HG02623 (cell line): ENCODE data around the gene COLEC12.

Experiments
- ATAC-seq: cut with Tn5 transposase; IDR thresholded peaks from one replicate; pipeline ENCODE4 v1.9.1; 2021; ENCODE audit warnings: moderate library complexity; ENCODE audit not compliant: unreplicated experiment

Gene COLEC12

DNA sequence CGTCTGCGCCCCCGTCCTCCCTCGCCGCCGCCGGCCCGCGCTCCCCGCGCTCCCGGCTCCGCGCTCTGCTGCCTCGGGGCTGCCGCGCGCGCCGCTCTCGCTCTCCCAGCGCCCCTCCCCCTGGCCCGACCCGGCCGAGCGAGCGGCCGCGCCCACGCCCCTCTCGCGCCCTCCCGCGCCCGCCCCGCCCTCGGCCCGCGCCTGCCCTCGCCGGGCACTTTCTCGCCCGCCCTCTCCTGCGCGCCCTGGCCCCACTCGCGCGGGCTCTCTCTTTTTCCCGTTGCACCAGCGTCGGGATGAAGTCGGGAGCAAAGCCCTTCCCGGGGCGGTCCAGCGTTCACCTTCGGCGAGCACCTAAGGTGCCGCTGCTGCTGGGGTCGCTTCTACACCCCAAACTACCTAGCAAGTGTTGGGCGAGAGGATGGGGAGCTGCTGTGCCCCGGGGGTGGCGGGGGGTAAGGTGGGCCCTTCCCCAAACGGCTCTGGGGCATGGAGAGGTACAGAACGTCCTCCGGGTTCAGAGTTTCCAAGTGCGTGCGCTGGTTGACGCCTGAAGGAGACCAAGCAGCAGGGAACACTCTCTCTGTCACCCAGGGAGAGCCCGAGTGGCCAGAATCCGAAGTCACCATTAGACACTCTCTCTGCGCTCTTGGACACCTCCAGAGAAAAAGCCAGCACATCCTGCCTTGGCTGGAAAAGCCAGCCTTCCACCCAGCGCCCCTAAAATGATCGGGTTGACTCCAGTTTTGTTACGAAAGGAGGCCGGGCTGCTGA is at the start of gene COLEC12:
Gene COLEC12 (minus strand): TSS at position 70 of the 774 bp plus-strand sequence. CDS start 187 bp downstream, outside the sequence.
- no peak for ATAC-seq

DNA sequence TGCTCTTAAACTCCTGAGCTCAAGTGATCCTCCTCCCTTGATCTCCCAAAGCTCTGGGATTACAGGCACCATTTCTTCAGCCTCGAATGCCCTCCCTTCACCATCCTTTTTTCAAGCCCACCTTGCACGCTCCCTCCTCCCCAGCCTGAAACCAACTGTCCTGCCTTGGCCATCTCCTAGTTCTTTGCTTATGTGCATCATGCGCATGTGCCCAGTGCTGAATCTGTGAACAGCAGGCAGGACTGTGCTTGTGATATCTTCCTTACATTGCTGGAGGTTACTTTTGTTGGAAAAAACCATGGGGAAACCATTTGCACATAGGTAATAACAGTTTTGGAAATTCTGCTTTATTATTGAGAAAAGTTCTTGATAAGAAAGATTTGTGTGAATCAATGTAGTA is 49.5 kb upstream of the COLEC12 start:
- ATAC-seq, result no peak

DNA sequence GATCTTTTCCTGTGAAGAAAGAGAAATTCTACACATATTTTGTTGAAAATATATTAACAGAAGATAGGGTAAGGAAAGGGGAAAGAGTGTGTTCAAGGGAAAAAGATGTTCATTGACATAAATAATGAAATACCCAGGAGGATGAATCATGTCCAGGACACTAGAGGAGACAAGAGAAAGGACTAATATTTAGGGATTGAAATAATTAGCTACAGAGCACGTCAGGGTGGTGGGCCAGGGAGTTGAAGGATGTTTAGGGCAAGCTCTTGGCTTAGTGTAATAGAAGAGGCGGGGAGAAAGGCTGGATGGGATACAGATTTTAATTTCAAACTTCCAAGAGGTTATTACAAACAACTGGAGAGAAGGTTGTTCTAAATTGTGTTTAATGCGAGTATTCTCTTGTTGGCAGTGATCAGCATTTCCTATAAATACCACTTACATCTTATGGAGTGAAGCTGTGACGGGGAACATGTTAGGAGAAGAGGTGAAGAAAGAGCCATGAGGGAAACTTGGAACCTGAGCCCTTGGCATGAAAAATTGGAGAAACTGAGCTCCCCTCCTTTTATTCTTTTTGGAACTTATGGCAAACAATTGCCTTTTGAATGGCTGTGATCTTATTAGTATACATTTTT is 43.1 kb upstream of the COLEC12 start:
- no peak for ATAC-seq

DNA sequence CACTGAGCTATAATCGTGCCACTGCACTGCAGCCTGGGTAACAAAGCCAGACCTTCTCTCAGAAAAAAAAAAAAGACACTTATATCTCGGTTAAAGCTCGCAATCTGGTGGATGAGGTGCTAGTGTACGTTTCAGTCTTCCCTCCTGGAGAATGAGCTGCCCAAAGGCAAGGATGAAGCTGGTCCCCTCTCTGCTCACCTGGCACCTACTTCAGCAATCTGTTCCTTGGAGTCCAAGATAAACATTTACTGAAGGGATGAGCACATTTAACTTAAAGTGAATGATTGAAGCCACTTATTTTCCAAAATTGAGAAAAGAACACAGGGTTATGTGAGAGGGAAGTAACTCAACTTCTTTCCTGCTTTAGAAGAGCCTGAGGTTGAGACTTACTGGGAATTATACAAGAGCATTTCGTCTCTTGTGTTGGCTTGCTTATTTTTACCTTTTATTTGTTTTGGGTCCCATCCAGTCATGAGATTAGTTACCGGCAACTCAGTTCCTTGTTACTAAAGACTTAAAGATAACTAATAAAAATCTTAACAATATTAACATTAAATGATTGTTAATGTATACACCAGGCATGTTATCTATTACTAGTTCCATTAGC is 33.6 kb upstream of the COLEC12 start:
- no peak for ATAC-seq

DNA sequence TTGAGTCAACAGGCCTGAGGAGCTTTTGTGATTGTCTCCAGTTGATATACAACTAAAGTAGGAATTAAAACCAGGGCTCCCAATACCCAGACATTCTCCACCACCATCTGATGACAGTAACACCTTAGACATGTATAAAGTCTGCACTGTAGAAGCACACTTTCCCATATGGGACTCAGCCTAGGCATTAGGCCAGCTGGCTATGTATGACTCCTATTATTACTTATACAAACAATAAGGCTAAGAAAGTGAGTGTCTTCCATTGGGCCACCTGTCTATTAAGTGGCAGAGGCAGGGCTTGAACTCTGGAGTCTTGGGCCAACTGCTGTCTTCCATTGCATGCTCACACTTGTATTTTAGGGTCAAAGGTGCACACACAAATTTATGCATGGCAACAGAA is 32.1 kb upstream of the COLEC12 start:
- ATAC-seq, result no peak

GRCh38 chr18:532018-532417 is 31.5 kb upstream of the COLEC12 start:
- ATAC-seq, result no peak

DNA sequence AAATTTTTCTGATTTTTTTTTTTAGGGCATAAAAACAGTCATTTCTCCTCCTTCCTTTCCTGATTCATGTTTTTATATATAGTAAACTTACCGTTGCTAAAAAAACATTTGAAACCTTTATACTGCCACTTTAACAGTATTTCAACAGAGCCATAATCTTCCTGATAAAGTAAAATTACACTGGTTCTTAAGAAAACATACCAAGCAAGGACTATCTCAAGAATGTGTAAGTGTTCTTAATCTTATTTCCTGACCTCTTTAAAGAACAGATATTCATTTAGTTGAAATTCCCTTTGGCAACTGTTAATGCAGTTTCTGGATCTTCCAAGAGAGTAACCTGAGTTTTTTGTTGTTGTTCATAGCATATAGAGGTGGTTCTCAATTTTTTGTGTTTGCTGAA is 26.6 kb upstream of the COLEC12 start:
- no peak for ATAC-seq

DNA sequence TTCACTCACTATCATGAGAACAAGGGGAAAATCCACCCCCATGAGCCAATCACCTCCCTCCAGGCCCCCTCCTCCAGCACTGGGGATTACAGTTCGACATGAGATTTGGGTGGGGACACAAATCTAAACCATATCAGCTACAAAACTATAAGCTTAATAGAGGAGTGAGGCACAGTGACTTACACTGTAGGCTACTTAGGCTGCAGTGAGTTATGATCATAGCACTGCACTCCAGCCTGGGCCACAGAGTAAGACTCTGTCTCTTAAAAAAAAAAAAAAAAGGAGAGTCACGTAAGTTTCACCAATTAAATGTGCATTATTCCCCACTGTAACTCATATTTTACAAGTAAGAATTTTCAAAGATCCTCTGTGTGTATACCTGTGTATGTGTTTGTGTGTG is 26.2 kb upstream of the COLEC12 start:
- ATAC-seq, result no peak

- ATAC-seq, result no peak
Observed at GRCh38 chr18:525036-525797, 24.7 kb upstream of the COLEC12 start.

GRCh38 chr18:524466-524865 is 24.0 kb upstream of the COLEC12 start:
- no peak for ATAC-seq

GRCh38 chr18:523561-523960 is 23.1 kb upstream of the COLEC12 start:
- no peak for ATAC-seq

GRCh38 chr18:519019-519879 is 18.7 kb upstream of the COLEC12 start:
- peak; percentile 92 for ATAC-seq

- ATAC-seq, result no peak
Observed at GRCh38 chr18:518081-518480, 17.6 kb upstream of the COLEC12 start.

DNA sequence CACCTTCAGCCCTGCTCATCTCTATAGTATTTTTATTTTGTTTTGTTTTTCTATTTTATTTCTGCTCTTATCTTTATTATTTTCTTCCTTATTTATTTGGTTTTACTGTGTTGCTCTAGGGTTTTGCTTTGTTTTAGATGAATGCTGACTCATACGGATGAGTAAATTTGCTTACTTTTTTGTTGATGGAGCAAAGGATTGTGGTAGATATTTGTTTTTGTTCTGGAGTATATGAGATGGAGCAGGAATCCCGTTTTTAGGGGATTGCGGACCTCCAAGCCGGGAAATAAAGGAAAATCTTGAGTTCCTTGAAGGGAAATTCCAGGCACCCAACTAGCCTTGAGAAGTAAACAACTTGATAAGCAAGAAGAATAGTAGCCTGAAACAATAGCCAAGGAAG is 15.3 kb upstream of the COLEC12 start:
- no peak for ATAC-seq

- no peak for ATAC-seq
Observed at GRCh38 chr18:515156-515815, 14.8 kb upstream of the COLEC12 start.

DNA sequence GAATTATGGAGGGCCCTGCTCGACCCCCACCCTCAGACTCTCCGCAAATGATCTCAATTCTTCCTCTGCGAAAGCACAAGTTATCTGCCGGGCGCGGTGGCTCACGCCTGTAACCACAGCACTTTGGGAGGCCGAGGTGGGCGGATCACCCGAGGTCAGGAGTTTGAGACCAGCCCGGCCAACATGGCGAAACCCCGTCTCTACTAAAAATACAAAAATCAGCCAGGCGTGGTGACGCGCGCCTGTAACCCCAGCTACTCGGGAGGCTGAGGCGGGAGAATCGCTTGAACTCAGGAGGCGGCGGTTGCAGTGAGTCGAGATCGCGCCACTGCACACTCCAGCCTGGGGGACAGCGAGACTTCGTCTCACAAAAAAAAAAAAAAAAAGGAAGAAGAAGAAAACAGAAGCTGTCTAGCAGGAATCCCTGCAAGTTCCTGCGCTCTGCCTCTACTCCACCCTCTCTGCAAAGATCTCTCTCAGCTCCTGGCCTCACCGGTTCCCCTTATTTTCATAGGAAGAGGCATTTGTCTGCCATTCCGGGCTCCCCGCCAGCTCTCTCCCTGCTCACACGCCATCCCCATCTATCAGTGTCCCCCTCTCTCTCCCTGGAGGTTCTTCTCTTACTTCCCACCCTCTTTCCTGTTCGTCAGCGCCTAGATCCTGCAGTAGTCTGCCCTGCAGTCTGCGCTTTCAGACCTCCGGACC is 13.5 kb upstream of the COLEC12 start:
- no peak for ATAC-seq

- ATAC-seq, result no peak
Observed at GRCh38 chr18:512957-513356, 12.5 kb upstream of the COLEC12 start.

GRCh38 chr18:508835-509234 is 8.3 kb upstream of the COLEC12 start:
- ATAC-seq, result no peak

DNA sequence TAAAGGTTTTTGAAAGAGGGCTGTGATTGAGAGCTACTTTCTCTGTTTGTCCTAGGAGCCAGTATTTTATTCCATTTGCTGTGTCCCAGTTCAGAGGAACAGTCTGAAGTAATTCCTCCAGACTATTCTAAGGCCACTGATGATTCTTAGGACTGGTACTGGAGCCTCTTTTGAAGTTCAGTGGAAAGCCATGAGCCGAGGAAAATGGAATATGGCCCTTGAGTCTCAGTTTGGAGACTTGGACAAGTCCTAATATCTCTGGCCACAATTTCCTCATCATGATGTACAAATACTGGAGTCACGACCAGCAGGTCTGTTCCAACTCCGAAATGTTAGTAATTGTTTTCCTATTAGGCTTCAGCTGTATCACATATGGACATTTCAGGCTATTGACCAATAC is 7.1 kb upstream of the COLEC12 start:
- ATAC-seq, result no peak
